CD14-positive monocyte (primary cell): ENCODE results near the gene DRC3. TPM values are rescaled to one million over a fixed set of nuclear protein-coding genes. Genes with fewer than 3 reads are reported as not detected.

Experiments used
- DNase-seq, 3 donors: peaks; one replicate each; pipeline ENCODE4 v3.0.0-alpha.2; 2011 to 2022
- H2AFZ ChIP-seq: 2 replicates; pipeline ENCODE4 v1.6.0; 2012; ENCODE audit warnings: mild to moderate bottlenecking, low read depth, low read length, inconsistent platforms; ENCODE audit not compliant: insufficient read depth, poor library complexity, severe bottlenecking
- H3K27ac ChIP-seq, 2 donors: 1 replicate in 1 of 2; 2 replicates in 1 of 2; pipeline ENCODE4 v1.5.1; 2012 to 2013; ENCODE audit warnings: low read length in 2 of 2, control low read depth in 1 of 2, inconsistent platforms in 1 of 2, low read depth in 1 of 2, mild to moderate bottlenecking in 1 of 2
- H3K27me3 ChIP-seq, 2 donors: one replicate each; pipeline versions ENCODE4 v1.6.0 to v1.6.1; 2011 to 2013; ENCODE audit warnings: low read length in 2 of 2; ENCODE audit not compliant: control insufficient read depth in 2 of 2, insufficient read depth in 2 of 2
- H3K36me3 ChIP-seq, 2 donors: replicated peaks in 1 of 2; 1 replicate in 1 of 2; 2 replicates in 1 of 2; pipeline versions ENCODE4 v1.5.1 to v1.6.1; 2012 to 2013; ENCODE audit warnings: low read length in 2 of 2, control low read depth in 1 of 2, inconsistent platforms in 1 of 2, mild to moderate bottlenecking in 1 of 2; ENCODE audit not compliant: insufficient read depth in 2 of 2, control insufficient read depth in 1 of 2
- H3K4me1 ChIP-seq, 2 donors: 1 replicate in 1 of 2; 2 replicates in 1 of 2; pipeline versions ENCODE4 v1.5.1 to v1.6.1; 2012 to 2013; ENCODE audit warnings: low read length in 2 of 2, control low read depth in 1 of 2, inconsistent platforms in 1 of 2, mild to moderate bottlenecking in 1 of 2, moderate library complexity in 1 of 2; ENCODE audit not compliant: insufficient read depth in 2 of 2, control insufficient read depth in 1 of 2
- H3K4me2 ChIP-seq: replicated peaks from 2 replicates; pipeline ENCODE3; 2012; ENCODE audit warnings: low read length, moderate library complexity, mild to moderate bottlenecking; ENCODE audit not compliant: poor library complexity, severe bottlenecking; ENCODE audit errors: extremely low read depth
- H3K4me3 ChIP-seq, 3 experiments: fragments of 200-600 bp in 1 of 3; sonication (generic) in 1 of 3; replicated peaks in 1 of 3; 1 replicate in 2 of 3; 2 replicates in 1 of 3; pipeline ENCODE4 v1.5.1; 2011 to 2013; ENCODE audit warnings: low read length in 3 of 3, mild to moderate bottlenecking in 3 of 3, control low read depth in 2 of 3, low read depth in 2 of 3, inconsistent platforms in 1 of 3, moderate library complexity in 1 of 3
- H3K79me2 ChIP-seq: 2 replicates; pipeline ENCODE4 v1.6.0; 2012; ENCODE audit warnings: mild to moderate bottlenecking, control low read depth, inconsistent platforms, low read length, moderate library complexity; ENCODE audit not compliant: insufficient read depth
- H3K9ac ChIP-seq: 2 replicates; pipeline ENCODE4 v1.6.0; 2017; ENCODE audit warnings: low read length, mild to moderate bottlenecking; ENCODE audit not compliant: insufficient read depth, poor library complexity, severe bottlenecking
- H3K9me3 ChIP-seq, 2 donors: replicated peaks in 1 of 2; 1 replicate in 1 of 2; 2 replicates in 1 of 2; pipeline versions ENCODE4 v1.5.1 to v1.6.1; 2012 to 2013; ENCODE audit warnings: low read length in 2 of 2, control low read depth in 1 of 2; ENCODE audit not compliant: control insufficient read depth in 1 of 2, insufficient read depth in 1 of 2
- H4K20me1 ChIP-seq: 2 replicates; pipeline ENCODE4 v1.6.0; 2012; ENCODE audit warnings: mild to moderate bottlenecking, low read length, control low read depth, moderate library complexity; ENCODE audit not compliant: insufficient read depth
- H3K27ac Mint-ChIP-seq, 7 donors: one replicate each; pipeline ENCODE4 v1.8.0; 2020; ENCODE audit warnings: mild to moderate bottlenecking in 7 of 7, mixed read lengths in 7 of 7, moderate library complexity in 6 of 7, inconsistent platforms in 2 of 7
- H3K27me3 Mint-ChIP-seq, 3 donors: one replicate each; pipeline ENCODE4 v1.8.0; 2021 to 2022; ENCODE audit warnings: low read depth in 3 of 3, mild to moderate bottlenecking in 3 of 3, mixed read lengths in 3 of 3, moderate library complexity in 3 of 3, inconsistent platforms in 1 of 3
- H3K36me3 Mint-ChIP-seq, 2 donors: one replicate each; pipeline ENCODE4 v1.8.0; 2020; ENCODE audit warnings: mixed read lengths in 2 of 2, inconsistent platforms in 1 of 2, mild to moderate bottlenecking in 1 of 2
- H3K4me1 Mint-ChIP-seq: one replicate; pipeline ENCODE4 v1.8.0; 2020; ENCODE audit warnings: mild to moderate bottlenecking, mixed read lengths
- H3K4me3 Mint-ChIP-seq, 2 donors: one replicate each; pipeline ENCODE4 v1.8.0; 2020; ENCODE audit warnings: mild to moderate bottlenecking in 2 of 2, mixed read lengths in 2 of 2, moderate library complexity in 1 of 2
- H3K9me3 Mint-ChIP-seq, 7 donors: one replicate each; pipeline ENCODE4 v1.8.0; 2020 to 2022; ENCODE audit warnings: mixed read lengths in 7 of 7, mild to moderate bottlenecking in 6 of 7, moderate library complexity in 6 of 7, inconsistent platforms in 2 of 7
- CTCF ChIP-seq: fragments of 200-600 bp; IDR thresholded peaks from one replicate; pipeline ENCODE4 v1.8.0; 2022; ENCODE audit warnings: antibody characterized with exemption, mild to moderate bottlenecking
- WGBS: methylation state at CpG from one replicate; pipeline ENCODE4 v1.1.5; 2013; ENCODE audit warnings: missing lambda C conversion rate; ENCODE audit not compliant: insufficient coverage; 5-methylcytosine and 5-hydroxymethylcytosine counted together
- intact Hi-C, 2 donors: fragments of 100-400 bp; cut with micrococcal nuclease; formaldehyde crosslinking; loops; one replicate each; pipeline versions ENCODE4 v1.15.0 to v1.15.1; 2023
- polyA plus RNA-seq, 3 donors: library from polyadenylated mRNA; depleted of rRNA in 1 of 3; unstranded in 2 of 3; stranded (reverse) in 1 of 3; fragments of 300-500 nt in 2 of 3; fragments of >200 nt in 1 of 3; fragmentation: Illumina TruSeq in 2 of 3; gene quantifications; 1 replicate in 2 of 3; 2 replicates in 1 of 3; pipeline ENCODE4 v1.2.3, GENCODE V29; 2012 to 2021

DRC3 gene
- polyA plus RNA-seq, 3 donors = 0.23 to 0.58 (median 0.39) TPM

DNA sequence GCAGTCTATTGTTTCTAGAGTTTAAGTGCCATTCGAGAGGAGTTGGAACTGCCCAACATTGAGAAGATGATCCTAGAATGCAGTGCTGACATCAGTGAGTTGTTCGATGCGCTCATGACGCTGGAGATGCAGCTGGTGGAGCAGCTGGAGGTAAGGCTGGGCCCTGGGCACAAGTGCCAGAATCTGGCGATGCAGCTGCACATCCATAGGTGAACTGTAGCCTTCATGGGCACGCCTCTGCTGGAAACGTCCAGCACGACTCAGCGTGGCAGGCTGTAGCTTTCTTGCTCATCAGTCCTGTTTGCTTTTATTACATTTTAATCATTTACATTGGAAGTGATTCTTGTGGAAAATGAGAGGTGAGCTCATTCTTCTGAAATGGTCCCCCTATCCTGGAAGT, 31.7 kb downstream of the DRC3 start:
- 97% methylated on average over 5 of the region's 9 CpGs for WGBS
- no peak overlapping the region for H3K27ac ChIP-seq
- no peaks in the 10 kb centered on the region for H3K79me2 ChIP-seq
- peaks cover 28 to 40% of the 10 kb centered on the region in 2 donors for H3K36me3 ChIP-seq
- no peaks in the 10 kb centered on the region for H3K4me1 Mint-ChIP-seq
- TF ChIP-seq CTCF = no peak
- H3K4me1 ChIP-seq = no peaks in the 10 kb centered on the region
- no peaks in the 10 kb centered on the region for H3K9me3 Mint-ChIP-seq
- H4K20me1 ChIP-seq = no peaks in the 10 kb centered on the region
- peaks cover 31 to 37% of the 10 kb centered on the region in 2 donors for H3K36me3 Mint-ChIP-seq
- no peaks in the 10 kb centered on the region for H3K9me3 ChIP-seq
- H3K27me3 Mint-ChIP-seq = no peaks in the 10 kb centered on the region
- H3K4me2 ChIP-seq = no peak overlapping the region
- no peaks in the 10 kb centered on the region for H3K27me3 ChIP-seq
- no peak overlapping the region for H3K27ac Mint-ChIP-seq
- intact Hi-C loops = no loop called here
- DNase-seq = no peak
- H3K9ac ChIP-seq = no peak overlapping the region
- no peak overlapping the region for H2AFZ ChIP-seq
- no peak overlapping the region for H3K4me3 ChIP-seq
- no peak overlapping the region for H3K4me3 Mint-ChIP-seq

- H3K9me3 Mint-ChIP-seq = no peaks in the 10 kb centered on the region
Observed at GRCh38 chr17:18004884-18005305, 32.2 kb downstream of the DRC3 start.

More at GRCh38 chr17:18004884-18005305, 32.2 kb downstream of the DRC3 start:
- Histone ChIP-seq H3K9me3 (no peaks in the 10 kb centered on the region), H3K9ac (no peak overlapping the region), H2AFZ (no peak overlapping the region), H4K20me1 (no peaks in the 10 kb centered on the region), H3K4me2 (no peak overlapping the region), H3K36me3 (peaks cover 33 to 45% of the 10 kb centered on the region in 2 donors), H3K27me3 (no peaks in the 10 kb centered on the region), H3K4me1 (no peaks in the 10 kb centered on the region), H3K79me2 (no peaks in the 10 kb centered on the region), H3K27ac (no peak overlapping the region), H3K4me3 (no peak overlapping the region)
- Mint-ChIP-seq H3K27ac (no peak overlapping the region), H3K4me1 (no peaks in the 10 kb centered on the region), H3K4me3 (no peak overlapping the region), H3K27me3 (no peaks in the 10 kb centered on the region), H3K36me3 (peaks cover 36 to 42% of the 10 kb centered on the region in 2 donors)
- intact Hi-C loops = no loop called here
- no peak for DNase-seq
- WGBS = 100% methylated on average over 1 of the region's 9 CpGs
- TF ChIP-seq CTCF = no peak
